Measurements from ENCODE around the gene BMP7. TPM values are rescaled to one million over a fixed set of nuclear protein-coding genes. Genes with fewer than 3 reads are reported as not detected.
"Not testable (repeated sequence)": the region's sequence is repeated elsewhere in the genome, so short reads cannot be mapped to it uniquely, and the experiment has no call there.

BMP7 gene
- total RNA-seq, 1 donor from 2014 or later: 17.2 TPM

GRCh38 chr20:57283860-57284259, 17.4 kb upstream of the BMP7 start:
- TF ChIP-seq POLR2AphosphoS5 (IDR thresholded peaks at IDR 0.05; ENCODE audit: insufficient read depth in 1 of 2, low read depth in 1 of 2) (no peak), CTCF (IDR thresholded peaks at IDR 0.05) (no peak), POLR2A (IDR thresholded peaks at IDR 0.05) (no peak)
- Histone ChIP-seq H3K27me3 (no peaks in the 10 kb centered on the region), H3K4me1 (peaks cover 21% of the 10 kb centered on the region), H3K36me3 (no peaks in the 10 kb centered on the region), H3K27ac (no peak overlapping the region), H3K9me3 (no peaks in the 10 kb centered on the region), H3K4me3 (no peak overlapping the region)
- intact Hi-C loops (cut with DNase I): no loop called here
- DNase-seq (ENCODE audit: extremely low spot score in 2 of 2): no peak

DNA sequence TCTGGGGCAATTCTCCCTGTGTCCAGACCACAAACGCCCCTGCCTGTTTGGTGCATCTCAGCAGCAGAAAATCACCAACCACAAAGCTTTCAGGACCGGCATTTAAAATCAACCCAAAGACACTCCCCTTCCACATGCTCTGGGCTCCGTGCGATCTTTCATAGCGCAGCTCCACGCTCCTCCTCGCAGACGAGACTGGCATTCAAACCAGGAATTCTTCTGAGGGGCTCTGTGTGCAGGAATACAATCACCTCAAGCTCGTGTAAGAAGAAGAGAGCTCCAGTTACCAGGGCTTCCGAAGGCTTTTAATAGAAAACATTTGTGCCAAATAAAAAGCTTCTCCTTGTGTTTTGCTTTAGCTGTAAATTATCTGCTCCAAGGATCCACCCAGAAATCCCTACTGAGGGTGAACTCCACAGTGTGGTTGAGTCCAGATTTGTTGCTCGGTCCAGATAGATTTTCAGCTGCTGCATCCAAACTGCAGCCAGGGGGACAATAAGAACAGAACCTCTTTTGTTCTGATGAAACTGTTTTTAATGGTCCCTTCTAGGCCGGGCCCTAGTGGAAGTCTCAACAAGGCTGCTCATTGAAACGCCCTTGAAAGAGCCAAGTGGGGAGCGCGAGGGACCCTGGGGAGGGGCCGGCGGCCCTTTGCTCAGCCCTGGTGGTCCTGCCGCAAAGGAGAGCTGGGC, 16.4 kb upstream of the BMP7 start:
- intact Hi-C loops (cut with DNase I): no loop called here
- no peak overlapping the region for H3K4me3 ChIP-seq
- no peaks in the 10 kb centered on the region for H3K9me3 ChIP-seq
- no peak overlapping the region for H3K27ac ChIP-seq
- TF ChIP-seq POLR2AphosphoS5 (IDR thresholded peaks at IDR 0.05; ENCODE audit: insufficient read depth in 1 of 2, low read depth in 1 of 2) (no peak), CTCF (IDR thresholded peaks at IDR 0.05) (no peak), POLR2A (IDR thresholded peaks at IDR 0.05) (no peak)
- H3K36me3 ChIP-seq: no peaks in the 10 kb centered on the region
- peaks cover 11% of the 10 kb centered on the region for H3K4me1 ChIP-seq
- H3K27me3 ChIP-seq: no peaks in the 10 kb centered on the region
- no peak for DNase-seq (ENCODE audit: extremely low spot score in 2 of 2)

- H3K4me3 ChIP-seq: no peak overlapping the region
- DNase-seq (ENCODE audit: extremely low spot score in 2 of 2): no peak
- H3K27ac ChIP-seq: no peak overlapping the region
- intact Hi-C loops (cut with DNase I): no loop called here
- H3K4me1 ChIP-seq: peaks cover 9% of the 10 kb centered on the region
- no peaks in the 10 kb centered on the region for H3K27me3 ChIP-seq
- no peaks in the 10 kb centered on the region for H3K36me3 ChIP-seq
- H3K9me3 ChIP-seq: no peaks in the 10 kb centered on the region
- TF ChIP-seq POLR2AphosphoS5 (IDR thresholded peaks at IDR 0.05; ENCODE audit: insufficient read depth in 1 of 2, low read depth in 1 of 2): no peak
- TF ChIP-seq POLR2A (IDR thresholded peaks at IDR 0.05): no peak
- TF ChIP-seq CTCF (IDR thresholded peaks at IDR 0.05): no peak
These were observed 15.5 kb upstream of the BMP7 start for GRCh38 chr20:57281900-57282299.

DNA sequence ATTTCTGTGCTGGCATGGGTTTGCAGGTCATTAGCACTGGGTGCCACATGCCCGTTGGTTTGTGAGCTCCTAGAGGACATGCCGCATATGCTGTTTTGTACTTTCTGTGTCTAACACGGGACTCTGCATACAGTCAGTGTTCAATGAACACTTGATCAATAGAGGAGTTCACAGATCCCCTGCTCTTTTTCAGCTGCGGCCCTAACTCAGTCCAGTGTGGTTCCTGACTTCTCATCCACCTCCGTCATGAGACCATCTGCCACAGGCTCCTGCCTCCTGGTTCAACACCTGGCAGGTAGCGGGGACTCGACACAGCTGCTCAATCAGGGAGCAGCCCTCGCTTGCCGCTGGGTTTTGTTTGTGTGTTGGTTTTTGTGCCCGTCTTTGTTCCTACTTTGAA, 13.8 kb upstream of the BMP7 start:
- TF ChIP-seq POLR2AphosphoS5 (IDR thresholded peaks at IDR 0.05; ENCODE audit: insufficient read depth in 1 of 2, low read depth in 1 of 2): no peak
- no peak for TF ChIP-seq POLR2A (IDR thresholded peaks at IDR 0.05)
- TF ChIP-seq CTCF (IDR thresholded peaks at IDR 0.05): no peak
- Histone ChIP-seq H3K27me3 (no peaks in the 10 kb centered on the region), H3K4me1 (peaks cover 9% of the 10 kb centered on the region), H3K36me3 (no peaks in the 10 kb centered on the region), H3K27ac (no peak overlapping the region), H3K9me3 (no peaks in the 10 kb centered on the region), H3K4me3 (no peak overlapping the region)
- intact Hi-C loops (cut with DNase I): no loop called here
- no peak for DNase-seq (ENCODE audit: extremely low spot score in 2 of 2)

- DNase-seq (ENCODE audit: extremely low spot score in 2 of 2); H3K27ac ChIP-seq; H3K4me1 ChIP-seq; H3K9me3 ChIP-seq; H3K36me3 ChIP-seq; intact Hi-C loops (cut with DNase I); H3K4me3 ChIP-seq; H3K27me3 ChIP-seq: not testable (repeated sequence)
These were observed 13.1 kb upstream of the BMP7 start for GRCh38 chr20:57279548-57279947.
